ENCODE results near the gene PCSK6. TPM values are rescaled to one million over a fixed set of nuclear protein-coding genes. Genes with fewer than 3 reads are reported as not detected.

The PCSK6 gene
- total RNA-seq, 1 experiment from 2014 or later = 10.6 TPM

GRCh38 chr15:101307048-101307896 lies 182.2 kb downstream of the PCSK6 start:
- H3K4me3 ChIP-seq (ENCODE audit: low read depth in 2 of 2, low read length in 2 of 2) = no peak overlapping the region
- BruUV-seq (replicated peaks) = no TSS peak
- in situ Hi-C loops (cut with HindIII; ENCODE audit: low pct_unique_long_range_greater_than_20kb, low sequenced_read_pairs) = no loop called here
- H3K27me3 ChIP-seq (ENCODE audit: control insufficient read depth, insufficient read depth, low read length) = no peaks in the 10 kb centered on the region
- H3K27ac ChIP-seq (ENCODE audit: low read length) = no peak overlapping the region
- intact Hi-C loops (cut with micrococcal nuclease; ENCODE audit: unreplicated experiment) = no loop called here
- TF ChIP-seq CTCF (IDR thresholded peaks at IDR 0.05) (no peak), POLR2AphosphoS5 (IDR thresholded peaks at IDR 0.05; ENCODE audit: low read depth, low read length) (no peak), TCF7L2 (IDR thresholded peaks at IDR 0.05; ENCODE audit: low read depth, low read length) (no peak), REST (IDR thresholded peaks at IDR 0.05; ENCODE audit: insufficient read depth in 1 of 2, low read depth in 2 of 2, low read length in 1 of 2) (no peak), SIN3A (IDR thresholded peaks at IDR 0.05; ENCODE audit: borderline replicate concordance, insufficient read depth, low read depth, low read length) (no peak)
- no peaks in the 10 kb centered on the region for H3K36me3 ChIP-seq (ENCODE audit: control insufficient read depth, insufficient read depth, low read length)
- H3K9me3 ChIP-seq (ENCODE audit: control insufficient read depth, insufficient read depth, low read depth, low read length) = no peaks in the 10 kb centered on the region
- POLR2A ChIA-PET = interaction anchor here (0.6 kb wide), 1 partner anchor 362 kb away, joined by 3 read pairs; no protein-coding TSS in a partner anchor
- CTCF ChIA-PET = no interaction called here
- no peaks in the 10 kb centered on the region; the same call in 1 of the 2 replicates for H3K4me1 ChIP-seq (ENCODE audit: control insufficient read depth, insufficient read depth, low read length)
- DNase-seq (ENCODE audit: low read depth, low spot score) (no peak), ATAC-seq (peak; percentile 19)

GRCh38 chr15:101306341-101307047 lies 183.0 kb downstream of the PCSK6 start:
- Histone ChIP-seq H3K27ac (ENCODE audit: low read length) (no peak overlapping the region), H3K27me3 (ENCODE audit: control insufficient read depth, insufficient read depth, low read length) (no peaks in the 10 kb centered on the region), H3K4me1 (ENCODE audit: control insufficient read depth, insufficient read depth, low read length) (no peaks in the 10 kb centered on the region; the same call in 1 of the 2 replicates), H3K36me3 (ENCODE audit: control insufficient read depth, insufficient read depth, low read length) (no peaks in the 10 kb centered on the region), H3K9me3 (ENCODE audit: control insufficient read depth, insufficient read depth, low read depth, low read length) (no peaks in the 10 kb centered on the region), H3K4me3 (ENCODE audit: low read depth in 2 of 2, low read length in 2 of 2) (no peak overlapping the region)
- POLR2A ChIA-PET = no interaction called here
- no TSS peak for BruUV-seq (replicated peaks)
- intact Hi-C loops (cut with micrococcal nuclease; ENCODE audit: unreplicated experiment) (no loop called here), in situ Hi-C loops (cut with HindIII; ENCODE audit: low pct_unique_long_range_greater_than_20kb, low sequenced_read_pairs) (no loop called here)
- CTCF ChIA-PET = no interaction called here
- peak; percentile 27; the same call in 1 of the 2 replicates for ATAC-seq
- TF ChIP-seq SIN3A (IDR thresholded peaks at IDR 0.05; ENCODE audit: borderline replicate concordance, insufficient read depth, low read depth, low read length) (no peak), POLR2AphosphoS5 (IDR thresholded peaks at IDR 0.05; ENCODE audit: low read depth, low read length) (no peak), TCF7L2 (IDR thresholded peaks at IDR 0.05; ENCODE audit: low read depth, low read length) (no peak)
- no peak for DNase-seq (ENCODE audit: low read depth, low spot score)

All from Panc1 (cell line).